Measurements from ENCODE around the gene OAT.
"Not testable (repeated sequence)": the region's sequence is repeated elsewhere in the genome, so short reads cannot be mapped to it uniquely, and the experiment has no call there.

OAT gene

DNA sequence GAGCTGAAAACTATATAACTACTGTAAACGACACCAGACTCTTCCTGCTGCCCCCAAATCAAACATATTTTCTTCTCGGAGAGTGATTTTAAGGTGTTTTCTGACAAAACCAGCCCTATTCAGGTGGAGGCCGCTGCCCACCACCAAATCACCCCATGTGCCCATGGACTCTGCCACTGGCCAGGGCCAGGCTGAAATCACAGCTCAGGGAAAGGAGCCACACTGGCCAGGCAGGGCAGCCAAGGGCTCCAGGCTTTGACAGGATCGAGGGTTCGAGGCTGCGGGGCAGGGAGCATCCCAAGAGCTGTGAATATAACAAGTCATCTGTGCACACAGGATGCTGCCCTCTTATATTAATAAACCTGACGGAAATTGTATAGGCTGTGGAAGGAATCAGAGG lies 48.3 kb downstream of the OAT start:
- peaks cover 16% of the 10 kb centered on the region for H3K27me3 Mint-ChIP-seq (ENCODE audit: low read depth, poor library complexity)
- no peaks in the 10 kb centered on the region for H3K36me3 Mint-ChIP-seq (ENCODE audit: low read depth)
- H3K27ac Mint-ChIP-seq = no peak overlapping the region
- TF ChIP-seq, protein P1, sequence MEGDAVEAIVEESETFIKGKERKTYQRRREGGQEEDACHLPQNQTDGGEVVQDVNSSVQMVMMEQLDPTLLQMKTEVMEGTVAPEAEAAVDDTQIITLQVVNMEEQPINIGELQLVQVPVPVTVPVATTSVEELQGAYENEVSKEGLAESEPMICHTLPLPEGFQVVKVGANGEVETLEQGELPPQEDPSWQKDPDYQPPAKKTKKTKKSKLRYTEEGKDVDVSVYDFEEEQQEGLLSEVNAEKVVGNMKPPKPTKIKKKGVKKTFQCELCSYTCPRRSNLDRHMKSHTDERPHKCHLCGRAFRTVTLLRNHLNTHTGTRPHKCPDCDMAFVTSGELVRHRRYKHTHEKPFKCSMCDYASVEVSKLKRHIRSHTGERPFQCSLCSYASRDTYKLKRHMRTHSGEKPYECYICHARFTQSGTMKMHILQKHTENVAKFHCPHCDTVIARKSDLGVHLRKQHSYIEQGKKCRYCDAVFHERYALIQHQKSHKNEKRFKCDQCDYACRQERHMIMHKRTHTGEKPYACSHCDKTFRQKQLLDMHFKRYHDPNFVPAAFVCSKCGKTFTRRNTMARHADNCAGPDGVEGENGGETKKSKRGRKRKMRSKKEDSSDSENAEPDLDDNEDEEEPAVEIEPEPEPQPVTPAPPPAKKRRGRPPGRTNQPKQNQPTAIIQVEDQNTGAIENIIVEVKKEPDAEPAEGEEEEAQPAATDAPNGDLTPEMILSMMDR (IDR thresholded peaks at IDR 0.05) = no peak
- H3K9me3 Mint-ChIP-seq = peaks cover 14% of the 10 kb centered on the region
- H3K4me1 Mint-ChIP-seq = peaks cover 29% of the 10 kb centered on the region
- no peak overlapping the region for H3K4me3 Mint-ChIP-seq
- no peak for DNase-seq

- H3K4me3 Mint-ChIP-seq = no peak overlapping the region
- H3K4me1 Mint-ChIP-seq = peaks cover 33% of the 10 kb centered on the region
- DNase-seq = no peak
- no peak overlapping the region for H3K27ac Mint-ChIP-seq
- peaks cover 16% of the 10 kb centered on the region for H3K27me3 Mint-ChIP-seq (ENCODE audit: low read depth, poor library complexity)
- TF ChIP-seq, protein P1 (IDR thresholded peaks at IDR 0.05) = no peak
- no peaks in the 10 kb centered on the region for H3K36me3 Mint-ChIP-seq (ENCODE audit: low read depth)
- peaks cover 14% of the 10 kb centered on the region for H3K9me3 Mint-ChIP-seq
Observed at GRCh38 chr10:124369986-124370385, 48.7 kb downstream of the OAT start.

DNA sequence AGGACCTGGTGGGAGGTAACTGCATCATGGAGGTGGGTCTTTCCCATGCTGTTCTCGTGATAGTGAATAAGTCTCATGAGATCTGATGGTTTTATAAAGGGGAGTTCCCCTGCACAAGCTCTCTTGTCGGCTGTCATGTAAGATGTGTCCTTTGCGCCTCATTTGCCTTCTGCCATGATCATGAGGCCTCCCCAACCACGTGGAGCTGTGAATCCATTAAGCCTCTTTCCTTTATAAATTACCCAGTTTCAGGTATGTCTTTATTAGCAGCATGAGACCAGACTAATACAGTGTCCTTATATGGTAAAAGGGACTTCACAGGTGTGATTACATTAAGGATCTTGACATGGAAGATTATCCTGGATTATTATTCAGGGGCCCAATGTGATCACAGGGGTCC lies 49.2 kb downstream of the OAT start:
- not testable (repeated sequence) for DNase-seq; H3K4me3 Mint-ChIP-seq; H3K36me3 Mint-ChIP-seq (ENCODE audit: low read depth); H3K27ac Mint-ChIP-seq
- peaks cover 14% of the 10 kb centered on the region for H3K9me3 Mint-ChIP-seq
- peaks cover 14% of the 10 kb centered on the region for H3K27me3 Mint-ChIP-seq (ENCODE audit: low read depth, poor library complexity)
- H3K4me1 Mint-ChIP-seq = peaks cover 31% of the 10 kb centered on the region

DNA sequence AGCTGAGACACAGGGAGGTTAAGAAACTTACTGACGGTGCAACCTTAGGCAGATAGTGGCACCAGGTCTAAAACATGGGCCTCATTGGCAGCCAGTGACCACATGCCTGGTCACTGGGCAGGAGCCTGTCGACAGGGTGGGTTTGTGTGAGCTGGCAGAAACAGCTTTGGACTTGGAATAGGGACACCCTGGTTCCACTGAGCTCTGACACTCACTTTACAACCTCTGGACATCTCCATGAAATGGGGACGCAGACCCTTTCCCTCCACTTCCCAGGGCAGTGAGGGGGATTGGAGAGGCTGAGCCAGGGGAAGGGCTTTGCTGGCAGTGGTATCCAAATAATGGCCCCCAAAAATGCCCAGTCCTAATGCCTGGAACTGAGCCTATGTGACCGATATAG lies 49.7 kb downstream of the OAT start:
- Mint-ChIP-seq H3K4me1 (peaks cover 35% of the 10 kb centered on the region), H3K4me3 (no peak overlapping the region), H3K36me3 (ENCODE audit: low read depth) (no peaks in the 10 kb centered on the region), H3K27ac (no peak overlapping the region), H3K9me3 (peaks cover 14% of the 10 kb centered on the region), H3K27me3 (ENCODE audit: low read depth, poor library complexity) (peaks cover 14% of the 10 kb centered on the region)
- TF ChIP-seq, protein P1 (IDR thresholded peaks at IDR 0.05) = no peak
- DNase-seq = no peak

GRCh38 chr10:124367936-124368335 lies 50.8 kb downstream of the OAT start:
- Mint-ChIP-seq H3K4me1 (peaks cover 35% of the 10 kb centered on the region), H3K9me3 (peaks cover 14% of the 10 kb centered on the region), H3K27ac (no peak overlapping the region), H3K4me3 (no peak overlapping the region), H3K36me3 (ENCODE audit: low read depth) (no peaks in the 10 kb centered on the region), H3K27me3 (ENCODE audit: low read depth, poor library complexity) (peaks cover 12% of the 10 kb centered on the region)
- DNase-seq = no peak
- TF ChIP-seq, protein P1 (IDR thresholded peaks at IDR 0.05) = no peak

GRCh38 chr10:124367414-124367813 lies 51.3 kb downstream of the OAT start:
- no peaks in the 10 kb centered on the region for H3K36me3 Mint-ChIP-seq (ENCODE audit: low read depth)
- peaks cover 17% of the 10 kb centered on the region for H3K27me3 Mint-ChIP-seq (ENCODE audit: low read depth, poor library complexity)
- no peak overlapping the region for H3K4me3 Mint-ChIP-seq
- peaks cover 35% of the 10 kb centered on the region for H3K4me1 Mint-ChIP-seq
- no peak overlapping the region for H3K27ac Mint-ChIP-seq
- TF ChIP-seq, protein P1 (IDR thresholded peaks at IDR 0.05) = no peak
- no peak for DNase-seq
- H3K9me3 Mint-ChIP-seq = peaks cover 14% of the 10 kb centered on the region

Measured in nephron progenitor cell (in vitro differentiated cells).